PFSK-1 (cell line): ENCODE results near the gene SPAG9.

Experiments
- POLR2AphosphoS5 ChIP-seq: IDR thresholded peaks from 2 replicates; pipeline ENCODE4 v1.6.1; 2012; ENCODE audit warnings: low read depth, mild to moderate bottlenecking, control low read depth, low read length, moderate library complexity
- SIN3A ChIP-seq: IDR thresholded peaks from 2 replicates; pipeline ENCODE4 v1.6.1; 2012; ENCODE audit warnings: mild to moderate bottlenecking, low read length, moderate library complexity, borderline replicate concordance; ENCODE audit not compliant: insufficient read depth
- TAF1 ChIP-seq: IDR thresholded peaks from 2 replicates; pipeline ENCODE4 v1.6.1; 2012; ENCODE audit warnings: low read length, control low read depth, borderline replicate concordance; ENCODE audit not compliant: insufficient read depth

GRCh38 chr17:51034800-51035199 is 85.9 kb downstream of the SPAG9 start:
- no peak for TF ChIP-seq POLR2AphosphoS5
- TF ChIP-seq SIN3A, result no peak
- no peak for TF ChIP-seq TAF1
